OCI-LY7 (cell line): ENCODE measurements around the gene FOXP1. TPM values are rescaled to one million over a fixed set of nuclear protein-coding genes. Genes with fewer than 3 reads are reported as not detected.

Experiments
- BruUV-seq: library from RNA; stranded (reverse); fragments of 400-500 nt; replicated peaks from 2 replicates; lab custom pipeline; 2021; lab: Mats Ljungman, UMichigan
- CTCF ChIA-PET: fragments of 300-600 bp; sonication (Branson Sonifier 250); formaldehyde crosslinking; loops from one replicate; lab custom pipeline; 2022; ENCODE audit warnings: antibody characterized with exemption; ENCODE audit not compliant: unreplicated experiment; lab: Charles Lee
- POLR2A ChIA-PET: fragments of 300-600 bp; sonication (Branson Sonifier 250); formaldehyde crosslinking; loops from one replicate; lab custom pipeline; 2022; ENCODE audit warnings: antibody characterized with exemption; lab: Charles Lee
- DNase-seq: peaks from one replicate; pipeline ENCODE4 v3.0.0-alpha.2; 2015; ENCODE audit warnings: low spot score
- H2AFZ ChIP-seq: fragments of 200-600 bp; sonication (generic), shearing (Covaris generic); 2 replicates; pipeline ENCODE4 v1.6.1; 2014; ENCODE audit warnings: mild to moderate bottlenecking, antibody characterized with exemption, low read length, moderate library complexity
- H3K27ac ChIP-seq: fragments of 200-600 bp; sonication (generic); 2 replicates; pipeline ENCODE4 v1.5.1; 2014; ENCODE audit warnings: mixed run types, low read depth, mild to moderate bottlenecking, moderate library complexity, low read length, inconsistent platforms; ENCODE audit not compliant: poor library complexity, severe bottlenecking
- H3K36me3 ChIP-seq: fragments of 200-600 bp; sonication (generic); 2 replicates; pipeline ENCODE4 v1.6.1; 2014; ENCODE audit warnings: mild to moderate bottlenecking, antibody characterized with exemption, low read length, moderate library complexity, mixed read lengths; ENCODE audit not compliant: insufficient read depth
- H3K4me1 ChIP-seq: fragments of 200-600 bp; sonication (generic); 2 replicates; pipeline ENCODE4 v1.5.1; 2014; ENCODE audit warnings: mild to moderate bottlenecking, low read length; ENCODE audit not compliant: insufficient read depth, poor library complexity, severe bottlenecking
- H3K4me2 ChIP-seq: fragments of 200-600 bp; sonication (generic); 2 replicates; pipeline ENCODE4 v1.6.1; 2014; ENCODE audit warnings: mild to moderate bottlenecking, low read length
- H3K4me3 ChIP-seq: fragments of 200-600 bp; sonication (generic); 2 replicates; pipeline ENCODE4 v1.5.1; 2014; ENCODE audit warnings: mild to moderate bottlenecking, low read depth, low read length; ENCODE audit not compliant: poor library complexity, severe bottlenecking
- H3K79me2 ChIP-seq: fragments of 200-600 bp; sonication (generic); 2 replicates; pipeline ENCODE4 v1.6.1; 2016; ENCODE audit warnings: low read depth, mild to moderate bottlenecking, low read length, moderate library complexity, mixed read lengths; ENCODE audit not compliant: insufficient read depth
- H3K9me2 ChIP-seq: fragments of 200-600 bp; sonication (generic); 2 replicates; pipeline ENCODE4 v1.6.1; 2016; ENCODE audit warnings: mild to moderate bottlenecking, low read length, mixed read lengths; ENCODE audit not compliant: insufficient read depth
- H3K9me3 ChIP-seq: fragments of 200-600 bp; sonication (generic); 2 replicates; pipeline ENCODE4 v1.6.1; 2014; ENCODE audit warnings: mild to moderate bottlenecking, mixed run types, low read length, mixed read lengths
- H4K20me1 ChIP-seq: fragments of 200-600 bp; sonication (generic); 2 replicates; pipeline ENCODE4 v1.6.1; 2014; ENCODE audit warnings: mild to moderate bottlenecking, antibody characterized with exemption, low read length, moderate library complexity, mixed read lengths; ENCODE audit not compliant: insufficient read depth
- EZH2phosphoT487 ChIP-seq: fragments of 200-600 bp; sonication (generic); IDR thresholded peaks from 2 replicates; pipeline ENCODE4 v1.6.1; 2018; ENCODE audit warnings: low read depth, borderline replicate concordance, mild to moderate bottlenecking, mixed run types, antibody characterized with exemption, low read length, moderate library complexity, mixed read lengths
- intact Hi-C: fragments of 100-400 bp; cut with micrococcal nuclease; formaldehyde crosslinking; loops from one replicate; pipeline ENCODE4 v1.10.0; 2022; ENCODE audit not compliant: unreplicated experiment
- total RNA-seq, 2 experiments: library from RNA; depleted of rRNA in 1 of 2; stranded (reverse); fragments of >200 nt in 1 of 2; shearing (Covaris generic) in 1 of 2; gene quantifications; 2 replicates each; pipeline ENCODE4 v1.2.3, GENCODE V29; 2014 to 2022
- TF ChIP-seq, protein P1 (sequence below): fragments of 200-600 bp; sonication (generic); conservative IDR thresholded peaks from 2 replicates; pipeline ENCODE4 v1.5.1; 2014; ENCODE audit warnings: mild to moderate bottlenecking, antibody characterized with exemption, low read length, moderate library complexity, mixed read lengths

Gene FOXP1
- total RNA-seq, 2 experiments from 2014 or later: 87.3 to 151 TPM

DNA sequence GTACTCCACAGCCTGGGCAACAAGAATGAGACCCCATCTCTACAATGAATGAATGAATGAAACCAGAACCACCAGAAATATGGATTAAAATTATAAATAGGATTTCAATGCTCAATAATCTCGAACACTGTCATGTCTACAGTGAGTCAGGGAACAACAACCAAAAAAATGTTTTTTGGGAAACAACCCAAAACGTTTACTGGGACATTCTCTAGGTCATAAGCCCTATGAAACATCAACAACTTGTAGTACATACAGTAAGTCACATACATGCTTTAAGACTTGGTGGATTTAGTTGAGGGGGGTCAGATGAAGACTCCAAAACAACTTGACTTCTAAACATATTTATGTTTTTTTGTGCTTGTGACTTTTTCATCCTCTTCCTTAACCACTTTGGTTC is 511.2 kb downstream of the FOXP1 start:
- POLR2A ChIA-PET: no interaction called here
- CTCF ChIA-PET: no interaction called here
- H3K9me3 ChIP-seq: no peaks in the 10 kb centered on the region
- H3K4me2 ChIP-seq: no peak overlapping the region
- TF ChIP-seq EZH2phosphoT487: no peak
- TF ChIP-seq, protein P1, sequence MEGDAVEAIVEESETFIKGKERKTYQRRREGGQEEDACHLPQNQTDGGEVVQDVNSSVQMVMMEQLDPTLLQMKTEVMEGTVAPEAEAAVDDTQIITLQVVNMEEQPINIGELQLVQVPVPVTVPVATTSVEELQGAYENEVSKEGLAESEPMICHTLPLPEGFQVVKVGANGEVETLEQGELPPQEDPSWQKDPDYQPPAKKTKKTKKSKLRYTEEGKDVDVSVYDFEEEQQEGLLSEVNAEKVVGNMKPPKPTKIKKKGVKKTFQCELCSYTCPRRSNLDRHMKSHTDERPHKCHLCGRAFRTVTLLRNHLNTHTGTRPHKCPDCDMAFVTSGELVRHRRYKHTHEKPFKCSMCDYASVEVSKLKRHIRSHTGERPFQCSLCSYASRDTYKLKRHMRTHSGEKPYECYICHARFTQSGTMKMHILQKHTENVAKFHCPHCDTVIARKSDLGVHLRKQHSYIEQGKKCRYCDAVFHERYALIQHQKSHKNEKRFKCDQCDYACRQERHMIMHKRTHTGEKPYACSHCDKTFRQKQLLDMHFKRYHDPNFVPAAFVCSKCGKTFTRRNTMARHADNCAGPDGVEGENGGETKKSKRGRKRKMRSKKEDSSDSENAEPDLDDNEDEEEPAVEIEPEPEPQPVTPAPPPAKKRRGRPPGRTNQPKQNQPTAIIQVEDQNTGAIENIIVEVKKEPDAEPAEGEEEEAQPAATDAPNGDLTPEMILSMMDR: no peak
- no peaks in the 10 kb centered on the region for H3K36me3 ChIP-seq
- H3K4me1 ChIP-seq: peaks cover 36% of the 10 kb centered on the region
- no peak overlapping the region for H2AFZ ChIP-seq
- H3K79me2 ChIP-seq: peaks cover 19% of the 10 kb centered on the region; the same call in 1 of the 2 replicates
- H3K4me3 ChIP-seq: no peak overlapping the region
- no peaks in the 10 kb centered on the region for H3K9me2 ChIP-seq
- peaks cover 15% of the 10 kb centered on the region; the same call in 1 of the 2 replicates for H4K20me1 ChIP-seq
- intact Hi-C loops: no loop called here
- DNase-seq: no peak
- BruUV-seq: no TSS peak
- H3K27ac ChIP-seq: no peak overlapping the region

- Histone ChIP-seq H3K79me2 (peaks cover 34% of the 10 kb centered on the region; the same call in 1 of the 2 replicates), H3K9me2 (no peaks in the 10 kb centered on the region), H3K4me1 (peaks cover 44% of the 10 kb centered on the region), H4K20me1 (peaks cover 26% of the 10 kb centered on the region; the same call in 1 of the 2 replicates), H3K36me3 (no peaks in the 10 kb centered on the region), H3K27ac (no peak overlapping the region), H3K9me3 (no peaks in the 10 kb centered on the region), H3K4me3 (no peak overlapping the region), H2AFZ (no peak overlapping the region), H3K4me2 (no peak overlapping the region)
- no TSS peak for BruUV-seq
- ChIA-PET POLR2A (interaction anchor here (0.7 kb wide), 1 partner anchor 28 kb away, joined by 3 read pairs; no protein-coding TSS in a partner anchor), CTCF (interaction anchor here (0.6 kb wide), 1 partner anchor 87 kb away, joined by 3 read pairs; no protein-coding TSS in a partner anchor)
- no peak for TF ChIP-seq EZH2phosphoT487
- TF ChIP-seq, protein P1: no peak
- intact Hi-C loops: loop anchor here (1.0 kb wide), 1 partner anchor 63 kb away; no protein-coding TSS in a partner anchor
- no peak for DNase-seq
These were observed 512.7 kb downstream of the FOXP1 start for GRCh38 chr3:71070497-71071463.
